NCI-H1092 (cell line): ENCODE data around the gene ALDH4A1.

ENCODE experiments used
- DNase-seq: peaks from one replicate; lab custom pipeline; 2025; lab: John Stamatoyannopoulos, UW

ALDH4A1 gene

GRCh38 chr1:18939398-18940302 lies 37.3 kb upstream of the ALDH4A1 start:
- no peak for DNase-seq

GRCh38 chr1:18938707-18939070 lies 36.3 kb upstream of the ALDH4A1 start:
- no peak for DNase-seq

- DNase-seq, result no peak
Measured at GRCh38 chr1:18938008-18938706, 35.8 kb upstream of the ALDH4A1 start.

GRCh38 chr1:18937539-18937938 lies 35.2 kb upstream of the ALDH4A1 start:
- DNase-seq, result no peak

GRCh38 chr1:18936814-18937481 lies 34.6 kb upstream of the ALDH4A1 start:
- no peak for DNase-seq

- DNase-seq, result no peak
Measured at GRCh38 chr1:18936471-18936813, 34.1 kb upstream of the ALDH4A1 start.

- DNase-seq, result no peak
Measured at GRCh38 chr1:18934205-18935000, 32.0 kb upstream of the ALDH4A1 start.

GRCh38 chr1:18932879-18933278 lies 30.5 kb upstream of the ALDH4A1 start:
- DNase-seq, result no peak

- no peak for DNase-seq
Measured at GRCh38 chr1:18932387-18932786, 30.0 kb upstream of the ALDH4A1 start.

GRCh38 chr1:18931730-18932129 lies 29.4 kb upstream of the ALDH4A1 start:
- no peak for DNase-seq

- DNase-seq, result no peak
Measured at GRCh38 chr1:18929686-18930085, 27.3 kb upstream of the ALDH4A1 start.

GRCh38 chr1:18928985-18929384 lies 26.6 kb upstream of the ALDH4A1 start:
- no peak for DNase-seq

GRCh38 chr1:18928406-18928805 lies 26.1 kb upstream of the ALDH4A1 start:
- no peak for DNase-seq

- DNase-seq, result no peak
Measured at GRCh38 chr1:18927654-18928272, 25.4 kb upstream of the ALDH4A1 start.

GRCh38 chr1:18927082-18927653 lies 24.8 kb upstream of the ALDH4A1 start:
- no peak for DNase-seq

GRCh38 chr1:18926315-18927081 lies 24.1 kb upstream of the ALDH4A1 start:
- no peak for DNase-seq

- DNase-seq, result no peak
Measured at GRCh38 chr1:18925279-18925678, 22.9 kb upstream of the ALDH4A1 start.

GRCh38 chr1:18924221-18924691 lies 21.9 kb upstream of the ALDH4A1 start:
- no peak for DNase-seq

- DNase-seq, result peak; percentile 63
Measured at GRCh38 chr1:18923756-18924211, 21.4 kb upstream of the ALDH4A1 start.
